A673 (cell line): ENCODE data around the gene POLD4.
A peak's percentile ranks its signal among the peaks of the same experiment; 100 is the strongest.

Experiments used
- CTCF ChIP-seq: fragments of 300-800, 200-600 bp; sonication (generic); conservative IDR thresholded peaks from 2 replicates; pipeline ENCODE4 v1.5.1; 2017; ENCODE audit warnings: low read depth, mild to moderate bottlenecking, antibody characterized with exemption, low read length, moderate library complexity, mixed read lengths
- EZH2 ChIP-seq: fragments of 200-600 bp; sonication (generic); IDR thresholded peaks from 2 replicates; pipeline ENCODE4 v1.6.1; 2017; ENCODE audit warnings: borderline replicate concordance, low read depth, mild to moderate bottlenecking, mixed read lengths, antibody characterized with exemption, low read length; ENCODE audit not compliant: poor library complexity, severe bottlenecking

GRCh38 chr11:67371189-67371910, 18.0 kb upstream of the POLD4 start:
- TF ChIP-seq CTCF (peak; percentile 52), EZH2 (no peak)
